Measurements from ENCODE around the gene ZFAND2A. TPM values are rescaled to one million over a fixed set of nuclear protein-coding genes. Genes with fewer than 3 reads are reported as not detected.
"Not testable (repeated sequence)": the region's sequence is repeated elsewhere in the genome, so short reads cannot be mapped to it uniquely, and the experiment has no call there.

The ZFAND2A gene
- total RNA-seq = 11.7 TPM

GRCh38 chr7:1159891-1160669 is at the start of gene ZFAND2A:
Gene ZFAND2A (minus strand): TSS chr7:1160196. CDS start chr7:1158212, 1,984 bp downstream.
- peak; percentile 94 for DNase-seq

GRCh38 chr7:1209097-1209496 is 49.1 kb upstream of the ZFAND2A start:
- no peak for DNase-seq

DNA sequence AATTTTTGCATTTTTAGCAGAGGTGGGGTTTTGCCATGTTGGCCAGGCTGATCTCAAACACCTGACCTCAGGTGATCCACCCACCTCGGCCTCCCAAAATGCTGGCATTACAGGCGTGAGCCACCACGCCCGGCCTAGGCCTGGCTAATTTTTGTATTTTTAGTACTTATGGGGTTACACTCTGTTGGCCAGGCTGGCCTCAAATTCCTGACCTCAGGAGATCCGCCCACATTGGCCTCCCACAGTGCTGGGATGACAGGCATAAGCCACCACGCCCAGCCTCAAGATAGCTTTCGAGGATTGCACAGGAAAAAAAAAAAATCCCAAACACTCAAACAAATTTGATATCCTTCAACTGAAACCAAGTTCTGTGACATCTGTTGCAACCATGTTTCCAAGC is 45.7 kb upstream of the ZFAND2A start:
- DNase-seq = not testable (repeated sequence)

DNA sequence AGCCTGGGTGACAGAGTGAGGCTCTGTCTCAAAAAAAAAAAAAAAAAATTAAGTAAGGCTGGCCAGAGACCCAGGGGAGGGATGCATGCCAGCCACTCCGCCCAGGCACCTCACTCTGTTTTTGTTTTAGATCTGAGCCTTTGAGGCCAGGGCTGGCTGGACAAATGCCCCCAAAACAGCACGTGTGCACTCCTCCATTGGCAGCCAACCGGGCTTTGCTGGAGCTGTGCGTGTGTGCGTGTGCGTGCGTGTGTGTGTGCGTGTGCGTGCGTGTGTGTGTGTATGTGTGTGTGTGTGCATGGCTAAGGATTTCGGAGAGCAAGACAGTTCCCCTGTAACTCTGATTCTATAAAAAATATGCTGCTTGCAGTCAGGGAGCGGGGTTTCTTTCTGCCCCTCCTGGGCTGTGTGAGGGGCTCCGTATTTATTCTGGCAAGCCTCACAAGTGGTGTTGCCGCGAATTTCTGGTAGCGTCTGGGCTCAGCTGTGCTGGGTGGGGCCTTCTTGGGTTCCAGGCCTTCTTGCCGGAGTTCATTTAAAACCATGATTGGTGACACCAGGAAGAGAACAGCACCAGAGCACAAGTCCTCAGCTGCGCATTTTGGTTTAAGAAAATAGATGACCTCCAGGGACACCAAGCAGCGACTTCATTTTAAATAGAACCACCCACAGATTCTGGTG is 44.6 kb upstream of the ZFAND2A start:
- DNase-seq = no peak

- DNase-seq = not testable (repeated sequence)
Observed at GRCh38 chr7:1202914-1203313, 42.9 kb upstream of the ZFAND2A start.

DNA sequence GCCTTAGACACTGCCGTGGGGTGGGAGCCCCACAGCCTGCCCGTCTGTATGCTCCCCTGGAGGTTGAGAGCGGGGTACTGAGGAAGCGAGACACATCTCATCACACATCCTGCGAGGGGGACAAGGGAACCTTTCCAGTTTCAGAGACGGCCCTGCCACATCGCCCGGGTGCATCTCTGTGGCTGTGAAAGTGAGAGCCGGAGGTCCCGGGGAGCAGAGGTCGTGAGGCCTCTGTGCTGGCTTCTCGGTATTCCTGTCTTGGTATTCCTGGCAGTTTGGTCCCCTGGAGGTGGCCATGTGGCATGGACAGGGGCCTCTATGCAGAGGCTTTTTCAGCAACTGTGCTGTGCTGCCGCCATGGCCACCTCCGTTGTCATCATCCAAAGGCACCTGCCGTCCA is 41.9 kb upstream of the ZFAND2A start:
- no peak for DNase-seq

DNA sequence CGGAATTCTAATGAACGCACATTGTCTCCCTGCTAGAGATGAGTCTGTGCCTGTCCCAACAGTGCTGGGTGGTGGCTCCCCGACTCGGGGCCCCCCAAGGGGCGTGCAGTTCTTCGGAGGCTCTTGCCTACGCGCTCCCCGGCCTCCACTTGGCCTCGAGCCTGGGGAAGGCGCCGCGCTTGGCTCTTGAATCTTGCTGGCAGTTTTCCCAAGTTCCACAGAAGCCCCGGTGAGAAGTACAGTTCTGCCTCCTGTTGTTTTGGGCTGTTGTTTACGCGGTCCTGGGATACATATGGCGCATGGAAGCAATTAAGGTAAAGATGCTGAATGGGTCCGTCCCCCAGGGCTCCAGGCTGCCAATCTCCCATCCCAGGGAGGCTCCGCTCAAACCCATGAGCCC is 40.0 kb upstream of the ZFAND2A start:
- DNase-seq = no peak

DNA sequence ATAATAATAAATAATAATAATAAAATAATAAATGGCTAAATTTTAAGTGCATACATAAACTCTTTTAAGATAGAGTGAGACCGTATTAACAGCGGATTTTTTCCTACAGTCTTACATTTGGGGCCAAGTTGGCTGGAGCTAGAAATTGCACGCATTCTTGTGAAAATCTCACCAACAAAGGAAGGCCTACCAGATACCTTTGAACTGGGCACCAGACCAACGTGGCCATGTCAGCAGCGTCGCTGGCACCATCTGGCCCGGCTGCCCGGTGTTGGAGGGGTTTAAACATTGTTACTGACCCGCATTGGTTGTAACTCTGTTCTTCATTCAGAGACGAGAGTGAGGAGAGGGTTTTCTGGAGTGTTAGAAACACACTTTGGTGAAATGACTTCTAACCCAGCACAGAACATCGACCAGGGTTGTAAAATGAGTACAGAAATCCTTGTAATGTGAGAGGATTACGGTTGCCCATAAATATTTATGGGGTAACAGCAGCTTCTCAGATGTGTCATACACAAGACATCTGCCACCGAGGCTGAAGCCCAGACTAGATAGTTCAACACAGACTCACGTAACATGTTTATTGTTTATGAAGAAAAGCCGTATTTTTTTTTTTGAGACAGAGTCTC is 38.1 kb upstream of the ZFAND2A start:
- peak; percentile 70 for DNase-seq

GRCh38 chr7:1196950-1197349 is 37.0 kb upstream of the ZFAND2A start:
- no peak for DNase-seq

GRCh38 chr7:1196441-1196840 is 36.4 kb upstream of the ZFAND2A start:
- not testable (repeated sequence) for DNase-seq

- DNase-seq = no peak
Observed at GRCh38 chr7:1193593-1194424, 33.8 kb upstream of the ZFAND2A start.

GRCh38 chr7:1192171-1192676 is 32.2 kb upstream of the ZFAND2A start:
- no peak for DNase-seq

- DNase-seq = no peak
Observed at GRCh38 chr7:1189986-1190772, 30.2 kb upstream of the ZFAND2A start.

- no peak for DNase-seq
Observed at GRCh38 chr7:1188720-1189294, 28.8 kb upstream of the ZFAND2A start.

GRCh38 chr7:1187127-1187526 is 27.1 kb upstream of the ZFAND2A start:
- no peak for DNase-seq

DNA sequence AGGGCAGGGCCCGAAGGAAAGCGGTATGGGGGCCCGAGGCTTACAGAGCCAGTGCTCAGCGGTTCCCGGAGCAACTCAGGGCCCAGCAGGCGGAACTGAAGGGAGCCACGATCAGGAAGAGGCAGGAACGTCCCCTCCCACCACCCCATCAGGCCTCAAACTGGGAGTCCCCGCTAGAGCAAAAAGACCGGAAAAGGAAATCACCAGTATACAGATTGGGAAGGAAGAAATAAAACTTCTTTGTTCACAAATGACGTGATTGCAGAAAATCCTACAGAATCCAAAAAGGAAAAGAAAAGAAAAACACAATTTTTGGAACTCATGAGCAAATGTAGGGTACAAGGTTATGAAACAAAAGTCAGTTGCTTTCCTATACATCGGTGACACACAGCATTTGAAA is 21.6 kb upstream of the ZFAND2A start:
- no peak for DNase-seq

DNA sequence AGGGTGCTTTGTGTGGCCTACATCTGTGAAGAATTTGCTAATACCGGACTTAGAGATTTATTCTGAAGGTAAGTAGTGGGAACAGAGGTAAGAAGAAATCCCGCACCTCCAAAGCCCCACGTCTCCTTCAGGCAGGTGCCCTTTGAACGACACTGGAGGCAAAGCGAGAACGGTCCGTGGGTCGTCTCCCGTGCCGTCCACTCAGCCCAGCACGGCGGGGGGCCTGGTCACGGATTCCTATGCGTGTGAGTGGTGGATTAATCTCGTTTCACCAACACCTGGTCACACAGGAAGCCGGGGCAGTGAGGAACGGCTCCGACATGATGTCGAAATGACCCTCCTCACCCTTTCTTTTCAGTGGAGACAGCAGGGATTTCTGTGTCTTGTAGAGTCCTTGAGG is 21.0 kb upstream of the ZFAND2A start:
- DNase-seq = no peak

DNA sequence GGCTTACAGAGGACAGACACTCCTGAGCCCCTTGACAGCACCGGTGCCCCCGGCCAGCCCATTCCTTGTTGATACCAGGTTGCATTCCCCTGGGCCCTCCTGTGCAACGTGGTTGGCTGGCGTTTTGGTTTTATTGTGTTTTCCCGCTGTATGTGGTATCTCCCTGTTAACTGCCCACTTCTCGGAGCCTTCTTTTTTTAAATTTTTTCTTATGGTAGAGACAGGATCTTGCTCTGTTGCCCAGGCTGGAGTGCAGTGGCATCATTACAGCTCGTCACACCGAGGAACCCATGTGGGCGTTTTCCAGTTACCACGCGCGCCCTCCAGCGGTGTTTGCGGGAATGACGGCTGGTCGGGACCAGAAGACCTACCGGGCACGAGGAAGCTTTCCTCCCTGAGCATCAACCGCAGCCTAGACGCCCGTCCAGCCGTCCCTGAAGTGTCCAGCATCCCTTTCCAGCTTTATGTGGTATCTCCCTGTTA is 16.9 kb upstream of the ZFAND2A start:
- no peak for DNase-seq

DNA sequence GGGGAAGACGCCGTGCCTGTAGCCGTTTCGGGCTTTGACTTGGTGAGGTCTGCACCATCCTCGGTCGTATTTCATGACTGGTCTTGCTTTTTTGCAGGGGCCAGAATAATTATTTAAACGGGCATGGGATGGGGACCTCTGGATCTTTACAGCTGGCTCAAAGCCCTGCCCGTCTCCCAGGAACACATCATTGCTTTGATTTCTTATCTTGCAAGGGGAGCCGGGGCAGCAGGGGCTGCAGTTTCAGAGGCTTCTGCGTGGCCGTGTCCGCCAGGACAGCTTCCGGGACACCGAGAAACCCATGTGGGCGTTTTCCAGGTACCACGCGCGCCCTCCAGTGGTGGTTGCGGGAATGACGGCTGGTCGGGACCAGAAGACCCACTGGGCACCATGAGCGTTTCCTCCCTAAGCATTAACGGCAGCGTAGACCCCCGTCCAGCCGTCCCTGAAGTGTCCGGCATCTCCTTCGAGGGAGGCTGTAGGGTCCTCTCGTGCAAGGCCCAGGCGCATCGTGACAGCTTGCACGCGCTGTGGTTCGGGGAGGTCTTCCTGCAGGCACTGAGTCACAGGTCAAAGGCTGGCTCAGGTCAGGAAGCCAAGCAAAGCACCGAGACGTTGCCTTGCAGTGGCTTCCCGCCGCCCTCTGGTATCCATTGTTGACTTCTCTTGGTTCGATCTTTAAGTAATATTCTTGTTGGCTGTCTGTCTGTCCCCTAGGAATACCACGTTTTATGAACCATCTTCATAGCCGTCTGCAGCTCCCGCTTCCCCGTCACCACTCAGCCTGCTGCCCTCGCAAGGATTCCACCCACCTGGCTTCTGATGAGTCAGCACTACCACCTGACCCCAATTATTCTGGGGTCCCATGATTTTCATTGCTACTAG is 16.2 kb upstream of the ZFAND2A start:
- DNase-seq = peak; percentile 37

- no peak for DNase-seq
Observed at GRCh38 chr7:1175597-1175966, 15.6 kb upstream of the ZFAND2A start.
